BLaER1 treated with 17β-estradiol and CSF1 and Interleukin-3, amounts not matched to agents 10 nM and 100 nM (cell line): Measurements from ENCODE around the gene UNC5C.
"Not testable (repeated sequence)": the region's sequence is repeated elsewhere in the genome, so short reads cannot be mapped to it uniquely, and the experiment has no call there.

Source experiments
- H3K27ac ChIP-seq, 11 experiments: shearing (Covaris generic); formaldehyde crosslinking; 2 replicates each; pipeline ENCODE4 v1.8.1; 2022
- H3K27me3 ChIP-seq, 11 experiments: shearing (Covaris generic); formaldehyde crosslinking; 2 replicates each; pipeline ENCODE4 v1.8.1; 2022
- H3K36me3 ChIP-seq, 11 experiments: shearing (Covaris generic); formaldehyde crosslinking; 2 replicates each; pipeline ENCODE4 v1.8.1; 2022
- H3K4me1 ChIP-seq, 10 experiments: shearing (Covaris generic); formaldehyde crosslinking; 2 replicates each; pipeline ENCODE4 v1.8.1; 2022
- H3K4me2 ChIP-seq, 11 experiments: shearing (Covaris generic); formaldehyde crosslinking; 2 replicates each; pipeline ENCODE4 v1.8.1; 2022
- H3K4me3 ChIP-seq, 10 experiments: shearing (Covaris generic); formaldehyde crosslinking; 2 replicates each; pipeline ENCODE4 v1.8.1; 2022
- H3K9ac ChIP-seq, 11 experiments: shearing (Covaris generic); formaldehyde crosslinking; 2 replicates each; pipeline ENCODE4 v1.8.1; 2022
- H3K9me3 ChIP-seq, 11 experiments: shearing (Covaris generic); formaldehyde crosslinking; replicated peaks in 1 of 11; 2 replicates each; pipeline ENCODE4 v1.8.1; 2022
- H4K20me1 ChIP-seq, 11 experiments: shearing (Covaris generic); formaldehyde crosslinking; 2 replicates each; pipeline ENCODE4 v1.8.1; 2022
- Cebpa-rat ChIP-seq, 11 experiments: shearing (Covaris generic); IDR thresholded peaks; 2 replicates each; pipeline ENCODE4 v1.8.1; 2022

UNC5C gene

DNA sequence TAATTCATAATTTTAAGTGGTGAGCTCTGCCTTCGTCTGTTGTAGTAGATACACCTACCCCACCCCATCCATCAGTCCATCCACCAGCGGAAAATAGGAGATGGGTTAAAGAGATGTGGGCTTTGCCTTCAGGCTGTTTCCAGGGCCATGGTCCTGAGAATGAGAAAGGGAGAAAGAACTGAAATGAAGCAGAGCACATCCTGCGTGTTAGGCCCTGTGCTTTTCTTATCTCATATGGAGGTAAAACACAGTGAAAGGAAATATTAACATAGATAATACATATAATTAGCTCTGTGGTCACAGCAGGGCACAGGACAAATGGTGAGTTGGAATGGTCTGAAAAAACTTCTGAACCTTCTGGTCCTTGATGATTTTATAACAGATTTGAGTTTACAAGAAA lies 397.5 kb downstream of the UNC5C start:
- no peak overlapping the region for H3K4me2 ChIP-seq
- H4K20me1 ChIP-seq, result no peaks in the 10 kb centered on the region
- no peaks in the 10 kb centered on the region for H3K27me3 ChIP-seq
- peaks cover 7 to 45% (median 33%) of the 10 kb centered on the region in 10 experiments; a peak in 19 of 20 replicates for H3K4me1 ChIP-seq
- H3K36me3 ChIP-seq, result no peaks in the 10 kb centered on the region
- H3K9me3 ChIP-seq, result no peaks in the 10 kb centered on the region
- no peak overlapping the region for H3K9ac ChIP-seq
- H3K4me3 ChIP-seq, result no peak overlapping the region
- no peak for TF ChIP-seq Cebpa-rat (IDR thresholded peaks at IDR 0.05)
- H3K27ac ChIP-seq, result no peak overlapping the region

- Histone ChIP-seq H3K9me3 (peaks cover 8 to 18% (median 11%) of the 10 kb centered on the region in 11 experiments; a peak in 18 of 22 replicates), H3K4me1 (peaks cover 0 to 12% (median 2%) of the 10 kb centered on the region in 10 experiments; a peak in 9 of 20 replicates), H3K9ac (no peak overlapping the region), H4K20me1 (no peaks in the 10 kb centered on the region), H3K36me3 (no peaks in the 10 kb centered on the region), H3K27ac (no peak overlapping the region), H3K27me3 (no peaks in the 10 kb centered on the region), H3K4me2 (peak overlapping the region in 1 of 11 experiments; percentile 2; a peak in 1 of 22 replicates), H3K4me3 (no peak overlapping the region)
- no peak for TF ChIP-seq Cebpa-rat (IDR thresholded peaks at IDR 0.05)
Observed at GRCh38 chr4:95142932-95143331, 405.8 kb downstream of the UNC5C start.

- H3K36me3 ChIP-seq, result no peaks in the 10 kb centered on the region
- peaks cover 8 to 18% (median 11%) of the 10 kb centered on the region in 11 experiments; a peak in 18 of 22 replicates for H3K9me3 ChIP-seq
- no peak for TF ChIP-seq Cebpa-rat (IDR thresholded peaks at IDR 0.05)
- H3K27ac ChIP-seq, result no peak overlapping the region
- H3K9ac ChIP-seq, result no peak overlapping the region
- no peaks in the 10 kb centered on the region for H3K27me3 ChIP-seq
- no peak overlapping the region for H3K4me3 ChIP-seq
- no peaks in the 10 kb centered on the region for H4K20me1 ChIP-seq
- no peak overlapping the region for H3K4me2 ChIP-seq
- H3K4me1 ChIP-seq, result peaks cover 0 to 11% (median 0%) of the 10 kb centered on the region in 10 experiments; a peak in 4 of 20 replicates
Observed at GRCh38 chr4:95141361-95141760, 407.4 kb downstream of the UNC5C start.

- H3K27ac ChIP-seq, H3K4me3 ChIP-seq, H3K27me3 ChIP-seq, H3K36me3 ChIP-seq, H3K4me2 ChIP-seq, H4K20me1 ChIP-seq, H3K9ac ChIP-seq: not testable (repeated sequence)
- Histone ChIP-seq H3K4me1 (peaks cover 0 to 11% (median 0%) of the 10 kb centered on the region in 10 experiments; a peak in 4 of 20 replicates), H3K9me3 (peaks cover 8 to 19% (median 14%) of the 10 kb centered on the region in 11 experiments; a peak in 19 of 22 replicates)
Observed at GRCh38 chr4:95139424-95139823, 409.3 kb downstream of the UNC5C start.

GRCh38 chr4:95134016-95134415 lies 414.8 kb downstream of the UNC5C start:
- not testable (repeated sequence) for H3K4me2 ChIP-seq, H3K27me3 ChIP-seq, H3K4me3 ChIP-seq, H3K36me3 ChIP-seq, H3K27ac ChIP-seq, H3K9ac ChIP-seq, H4K20me1 ChIP-seq
- Histone ChIP-seq H3K9me3 (peaks cover 0 to 11% (median 4%) of the 10 kb centered on the region in 11 experiments; a peak in 10 of 22 replicates), H3K4me1 (peaks cover 12 to 40% (median 26%) of the 10 kb centered on the region in 10 experiments)

GRCh38 chr4:95129821-95130311 lies 418.9 kb downstream of the UNC5C start:
- H3K9ac ChIP-seq, result peak overlapping the region in 7 of 11 experiments; percentile 30 to 64 (median 46); a peak in 10 of 22 replicates
- H3K27ac ChIP-seq, result peak overlapping the region in 10 of 11 experiments; percentile 42 to 87 (median 76); a peak in 20 of 22 replicates
- no peaks in the 10 kb centered on the region for H3K27me3 ChIP-seq
- H3K4me2 ChIP-seq, result peak overlapping the region; percentile 43 to 89 (median 58)
- peak overlapping the region in 1 of 10 experiments; percentile 4; a peak in 2 of 20 replicates for H3K4me3 ChIP-seq
- peak in 9 of 11 experiments; percentile 39 to 88 (median 81); a peak in 16 of 22 replicates for TF ChIP-seq Cebpa-rat (IDR thresholded peaks at IDR 0.05)
- peaks cover 15 to 44% (median 31%) of the 10 kb centered on the region in 10 experiments for H3K4me1 ChIP-seq
- peaks cover 0 to 7% (median 0%) of the 10 kb centered on the region in 11 experiments; a peak in 7 of 22 replicates for H3K9me3 ChIP-seq
- H4K20me1 ChIP-seq, result no peaks in the 10 kb centered on the region
- no peaks in the 10 kb centered on the region for H3K36me3 ChIP-seq

- H3K27me3 ChIP-seq, result no peaks in the 10 kb centered on the region
- no peaks in the 10 kb centered on the region for H4K20me1 ChIP-seq
- peak overlapping the region in 10 of 11 experiments; percentile 42 to 87 (median 76); a peak in 18 of 22 replicates for H3K27ac ChIP-seq
- H3K4me2 ChIP-seq, result peak overlapping the region; percentile 43 to 89 (median 58); a peak in 21 of 22 replicates
- peak overlapping the region in 1 of 11 experiments; percentile 64; a peak in 3 of 22 replicates for H3K9ac ChIP-seq
- no peaks in the 10 kb centered on the region for H3K36me3 ChIP-seq
- H3K4me1 ChIP-seq, result peaks cover 15 to 44% (median 31%) of the 10 kb centered on the region in 10 experiments
- H3K4me3 ChIP-seq, result no peak overlapping the region
- no peak for TF ChIP-seq Cebpa-rat (IDR thresholded peaks at IDR 0.05)
- H3K9me3 ChIP-seq, result peaks cover 0 to 2% (median 0%) of the 10 kb centered on the region in 11 experiments; a peak in 5 of 22 replicates
Observed at GRCh38 chr4:95129031-95129430, 419.7 kb downstream of the UNC5C start.

GRCh38 chr4:95124906-95125504 lies 423.8 kb downstream of the UNC5C start:
- Histone ChIP-seq H3K27me3 (no peaks in the 10 kb centered on the region), H3K4me1 (peaks cover 11 to 17% (median 13%) of the 10 kb centered on the region in 10 experiments), H4K20me1 (no peaks in the 10 kb centered on the region), H3K9me3 (no peaks in the 10 kb centered on the region), H3K4me3 (no peak overlapping the region), H3K9ac (no peak overlapping the region), H3K4me2 (no peak overlapping the region), H3K36me3 (no peaks in the 10 kb centered on the region), H3K27ac (no peak overlapping the region; a peak in 3 of 22 replicates)
- TF ChIP-seq Cebpa-rat (IDR thresholded peaks at IDR 0.05), result no peak

- H3K36me3 ChIP-seq, result no peaks in the 10 kb centered on the region
- no peaks in the 10 kb centered on the region for H4K20me1 ChIP-seq
- H3K9ac ChIP-seq, result no peak overlapping the region
- no peak for TF ChIP-seq Cebpa-rat (IDR thresholded peaks at IDR 0.05)
- 0 out of 20 replicates have a peak, but pooled peaks cover 0 to 5% (median 0%) of the 10 kb centered on the region in 10 experiments for H3K4me1 ChIP-seq
- H3K27me3 ChIP-seq, result no peaks in the 10 kb centered on the region
- H3K27ac ChIP-seq, result no peak overlapping the region
- no peaks in the 10 kb centered on the region for H3K9me3 ChIP-seq
- H3K4me3 ChIP-seq, result no peak overlapping the region
- H3K4me2 ChIP-seq, result no peak overlapping the region
Observed at GRCh38 chr4:95122001-95122400, 426.8 kb downstream of the UNC5C start.
